Vagina (tissue), 2 donors: ENCODE data around the gene DNAH9.

Source experiments
- POLR2A ChIP-seq, 2 donors: fragments of 450-650 bp; IDR thresholded peaks; one replicate each; pipeline ENCODE4 v1.6.1; 2017; ENCODE audit warnings: antibody characterized with exemption in 2 of 2, mild to moderate bottlenecking in 2 of 2, moderate library complexity in 2 of 2
- POLR2AphosphoS5 ChIP-seq, 2 donors: sonication (generic); formaldehyde crosslinking; IDR thresholded peaks; one replicate each; pipeline ENCODE4 v1.9.0; 2017; ENCODE audit warnings: antibody characterized with exemption in 2 of 2, mild to moderate bottlenecking in 2 of 2, low read depth in 1 of 2; ENCODE audit not compliant: insufficient read depth in 1 of 2
- TF ChIP-seq, protein P1 (sequence below), 3 experiments: fragments of 450-650 bp in 2 of 3; fragments of 200-600 bp in 1 of 3; sonication (generic) in 1 of 3; IDR thresholded peaks; one replicate each; pipeline ENCODE4 v1.5.1; 2017 to 2019; ENCODE audit warnings: antibody characterized with exemption in 3 of 3, mild to moderate bottlenecking in 2 of 3, moderate library complexity in 2 of 3

DNA sequence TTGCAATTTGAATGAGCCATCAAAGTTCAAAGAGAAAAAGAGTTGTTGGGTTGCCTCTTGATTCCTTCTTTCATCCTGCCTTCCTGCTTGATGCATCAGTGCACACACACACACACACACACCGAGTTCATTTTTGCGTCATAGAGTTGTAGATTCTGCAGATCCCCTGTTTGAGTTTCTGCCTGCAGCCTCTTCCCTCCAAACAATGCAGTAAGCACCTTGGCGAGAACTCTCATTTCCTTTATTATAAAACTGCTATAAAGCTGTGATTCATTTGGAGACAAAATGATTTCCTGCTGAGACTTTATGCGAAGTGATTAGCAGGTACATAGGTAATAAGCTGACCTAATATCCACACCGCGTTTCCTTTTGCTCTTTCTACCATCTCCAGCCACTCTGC is 26.7 kb downstream of the DNAH9 start:
- TF ChIP-seq POLR2A (IDR thresholded peaks at IDR 0.05), result no peak
- TF ChIP-seq, protein P1, sequence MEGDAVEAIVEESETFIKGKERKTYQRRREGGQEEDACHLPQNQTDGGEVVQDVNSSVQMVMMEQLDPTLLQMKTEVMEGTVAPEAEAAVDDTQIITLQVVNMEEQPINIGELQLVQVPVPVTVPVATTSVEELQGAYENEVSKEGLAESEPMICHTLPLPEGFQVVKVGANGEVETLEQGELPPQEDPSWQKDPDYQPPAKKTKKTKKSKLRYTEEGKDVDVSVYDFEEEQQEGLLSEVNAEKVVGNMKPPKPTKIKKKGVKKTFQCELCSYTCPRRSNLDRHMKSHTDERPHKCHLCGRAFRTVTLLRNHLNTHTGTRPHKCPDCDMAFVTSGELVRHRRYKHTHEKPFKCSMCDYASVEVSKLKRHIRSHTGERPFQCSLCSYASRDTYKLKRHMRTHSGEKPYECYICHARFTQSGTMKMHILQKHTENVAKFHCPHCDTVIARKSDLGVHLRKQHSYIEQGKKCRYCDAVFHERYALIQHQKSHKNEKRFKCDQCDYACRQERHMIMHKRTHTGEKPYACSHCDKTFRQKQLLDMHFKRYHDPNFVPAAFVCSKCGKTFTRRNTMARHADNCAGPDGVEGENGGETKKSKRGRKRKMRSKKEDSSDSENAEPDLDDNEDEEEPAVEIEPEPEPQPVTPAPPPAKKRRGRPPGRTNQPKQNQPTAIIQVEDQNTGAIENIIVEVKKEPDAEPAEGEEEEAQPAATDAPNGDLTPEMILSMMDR (IDR thresholded peaks at IDR 0.05), result no peak
- no peak for TF ChIP-seq POLR2AphosphoS5 (IDR thresholded peaks at IDR 0.05; ENCODE audit: insufficient read depth in 1 of 2, low read depth in 1 of 2)
